Panc1 (cell line): Measurements from ENCODE around the gene PPP4R2. TPM values are rescaled to one million over a fixed set of nuclear protein-coding genes. Genes with fewer than 3 reads are reported as not detected.

Source experiments
- ATAC-seq: fragments of 200-7000 bp; cut with Tn5 transposase; 2 replicates; pipeline ENCODE4 v1.9.1; 2020; ENCODE audit warnings: mild to moderate bottlenecking, moderate library complexity
- BruUV-seq: library from RNA; stranded (reverse); fragments of 400-500 nt; replicated peaks from 2 replicates; lab custom pipeline; 2021; lab: Mats Ljungman, UMichigan
- CTCF ChIA-PET: fragments of 300-600 bp; sonication (Branson Sonifier 250); formaldehyde crosslinking; loops from one replicate; lab custom pipeline; 2022; ENCODE audit warnings: antibody characterized with exemption; lab: Charles Lee
- POLR2A ChIA-PET: fragments of 300-600 bp; sonication (Branson Sonifier 250); formaldehyde crosslinking; loops from one replicate; lab custom pipeline; 2022; ENCODE audit warnings: antibody characterized with exemption; lab: Charles Lee
- DNase-seq: peaks from one replicate; pipeline ENCODE4 v3.0.0-alpha.2; 2010; ENCODE audit warnings: low read depth, low spot score
- H3K27ac ChIP-seq: 2 replicates; pipeline ENCODE4 v1.5.1; 2011; ENCODE audit warnings: mild to moderate bottlenecking, low read length, inconsistent platforms
- H3K27me3 ChIP-seq: fragments of 200-500 bp; sonication (Bioruptor generic); 2 replicates; pipeline ENCODE4 v1.6.0; 2014; ENCODE audit warnings: low read length, inconsistent platforms; ENCODE audit not compliant: control insufficient read depth, insufficient read depth
- H3K36me3 ChIP-seq: fragments of 200-500 bp; sonication (Bioruptor generic); 2 replicates; pipeline ENCODE4 v1.5.1; 2014; ENCODE audit warnings: inconsistent platforms, mild to moderate bottlenecking, low read length, moderate library complexity; ENCODE audit not compliant: control insufficient read depth, insufficient read depth
- H3K4me1 ChIP-seq: 2 replicates; pipeline ENCODE4 v1.5.1; 2011; ENCODE audit warnings: inconsistent platforms, mild to moderate bottlenecking, low read length, moderate library complexity; ENCODE audit not compliant: control insufficient read depth, insufficient read depth
- H3K4me3 ChIP-seq, 2 experiments: 2 replicates each; pipeline ENCODE4 v1.5.1; 2011 to 2012; ENCODE audit warnings: low read depth in 2 of 2, low read length in 2 of 2, mild to moderate bottlenecking in 2 of 2, inconsistent platforms in 1 of 2, moderate library complexity in 1 of 2
- H3K9me3 ChIP-seq: fragments of 200-500 bp; sonication (Bioruptor generic); 2 replicates; pipeline ENCODE4 v1.5.1; 2014; ENCODE audit warnings: low read depth, mild to moderate bottlenecking, inconsistent platforms, low read length, moderate library complexity; ENCODE audit not compliant: control insufficient read depth, insufficient read depth
- CTCF ChIP-seq: fragments of 450-650 bp; IDR thresholded peaks from 2 replicates; pipeline ENCODE4 v1.5.1; 2017; ENCODE audit warnings: mild to moderate bottlenecking
- POLR2AphosphoS5 ChIP-seq: IDR thresholded peaks from 2 replicates; pipeline ENCODE4 v1.6.1; 2012; ENCODE audit warnings: mild to moderate bottlenecking, low read depth, low read length, moderate library complexity
- REST ChIP-seq, 2 experiments: IDR thresholded peaks; 2 replicates each; pipeline ENCODE4 v1.6.1; 2011 to 2012; ENCODE audit warnings: low read depth in 2 of 2, control low read depth in 1 of 2, low read length in 1 of 2, mild to moderate bottlenecking in 1 of 2, moderate library complexity in 1 of 2; ENCODE audit not compliant: insufficient read depth in 1 of 2
- SIN3A ChIP-seq: IDR thresholded peaks from 2 replicates; pipeline ENCODE4 v1.6.1; 2012; ENCODE audit warnings: low read depth, mild to moderate bottlenecking, low read length, moderate library complexity, borderline replicate concordance; ENCODE audit not compliant: insufficient read depth
- TCF7L2 ChIP-seq: IDR thresholded peaks from 2 replicates; pipeline ENCODE4 v1.6.1; 2011; ENCODE audit warnings: mild to moderate bottlenecking, low read depth, low read length, inconsistent platforms
- in situ Hi-C: cut with HindIII; loops from 2 replicates; pipeline ENCODE4 v1.10.0; 2016; ENCODE audit warnings: low sequenced_read_pairs, low pct_unique_long_range_greater_than_20kb
- intact Hi-C: fragments of 100-400 bp; cut with micrococcal nuclease; formaldehyde crosslinking; loops from one replicate; pipeline ENCODE4 v1.10.0; 2022; ENCODE audit not compliant: unreplicated experiment
- total RNA-seq: library from RNA; stranded (reverse); gene quantifications from one replicate; pipeline ENCODE4 v1.2.1, GENCODE V29; 2021; ENCODE audit not compliant: unreplicated experiment

The PPP4R2 gene
- total RNA-seq, 1 experiment from 2014 or later, result 59.8 TPM

GRCh38 chr3:72993391-72993790 is 3.2 kb upstream of the PPP4R2 start:
- DNase-seq (no peak), ATAC-seq (no peak)
- in situ Hi-C loops (no loop called here), intact Hi-C loops (no loop called here)
- Histone ChIP-seq H3K4me3 (no peak overlapping the region), H3K27ac (no peak overlapping the region), H3K36me3 (peaks cover 8% of the 10 kb centered on the region), H3K4me1 (0 out of 2 replicates have a peak, but pooled peaks cover 1% of the 10 kb centered on the region), H3K27me3 (no peaks in the 10 kb centered on the region), H3K9me3 (no peaks in the 10 kb centered on the region)
- ChIA-PET CTCF (no interaction called here), POLR2A (no interaction called here)
- no TSS peak for BruUV-seq
- TF ChIP-seq CTCF, result peak; percentile 37
- no peak for TF ChIP-seq SIN3A

GRCh38 chr3:72995337-72995736 is 1.3 kb upstream of the PPP4R2 start:
- DNase-seq (no peak), ATAC-seq (no peak)
- ChIA-PET CTCF (interaction anchor here (0.6 kb wide), 1 partner anchor 1419 kb away, joined by 3 read pairs; no protein-coding TSS in a partner anchor), POLR2A (no interaction called here)
- intact Hi-C loops, result no loop called here
- no peak for TF ChIP-seq POLR2AphosphoS5
- no peak for TF ChIP-seq TCF7L2
- TF ChIP-seq REST (IDR thresholded peaks at IDR 0.05; ENCODE audit: insufficient read depth in 1 of 2, low read depth in 2 of 2, low read length in 1 of 2), result no peak
- no peak for TF ChIP-seq SIN3A
- no peak for TF ChIP-seq CTCF
- Histone ChIP-seq H3K27me3 (no peaks in the 10 kb centered on the region), H3K9me3 (no peaks in the 10 kb centered on the region), H3K4me1 (peaks cover 16% of the 10 kb centered on the region; the same call in 1 of the 2 replicates), H3K27ac (no peak overlapping the region), H3K36me3 (peaks cover 13% of the 10 kb centered on the region), H3K4me3 (no peak overlapping the region)
- in situ Hi-C loops, result no loop called here
- BruUV-seq, result no TSS peak
